ENCODE measurements around the gene TRAPPC14. TPM values are rescaled to one million over a fixed set of nuclear protein-coding genes. Genes with fewer than 3 reads are reported as not detected.

Gene TRAPPC14
- total RNA-seq, 2 donors from 2014 or later: 7.3 to 27.7 TPM

- Histone ChIP-seq H3K4me1 (no peaks in the 10 kb centered on the region), H3K36me3 (replicated peaks in 1 of 2; ENCODE audit: insufficient read depth in 1 of 2, low read depth in 2 of 2) (peaks cover 3 to 9% of the 10 kb centered on the region in 2 donors), H3K4me3 (no peak overlapping the region), H3K27ac (no peak overlapping the region), H3K27me3 (no peaks in the 10 kb centered on the region), H3K9me3 (no peaks in the 10 kb centered on the region)
- TF ChIP-seq CTCF (IDR thresholded peaks at IDR 0.05): no peak
- no peak for TF ChIP-seq POLR2A (IDR thresholded peaks at IDR 0.05)
- intact Hi-C loops (cut with DNase I): no loop called here
- DNase-seq (no peak), ATAC-seq (no peak)
- 80 to 90% methylated on average over 10 of the region's 13 CpGs for WGBS, 2 donors
Measured at GRCh38 chr7:100111914-100112313, 46.6 kb downstream of the TRAPPC14 start.

GRCh38 chr7:100111156-100111555 is 47.4 kb downstream of the TRAPPC14 start:
- H3K4me1 ChIP-seq: no peaks in the 10 kb centered on the region
- intact Hi-C loops (cut with DNase I): no loop called here
- no peaks in the 10 kb centered on the region for H3K27me3 ChIP-seq
- no peak overlapping the region for H3K27ac ChIP-seq
- no peak overlapping the region for H3K4me3 ChIP-seq
- no peak for DNase-seq
- peaks cover 3 to 10% of the 10 kb centered on the region in 2 donors for H3K36me3 ChIP-seq (replicated peaks in 1 of 2; ENCODE audit: insufficient read depth in 1 of 2, low read depth in 2 of 2)
- WGBS, 2 donors: 92 to 96% methylated on average over 7 of the region's 7 CpGs
- H3K9me3 ChIP-seq: no peaks in the 10 kb centered on the region
- ATAC-seq: no peak
- no peak for TF ChIP-seq POLR2A (IDR thresholded peaks at IDR 0.05)
- no peak for TF ChIP-seq CTCF (IDR thresholded peaks at IDR 0.05)

GRCh38 chr7:100109521-100110163 is 48.9 kb downstream of the TRAPPC14 start:
- Histone ChIP-seq H3K4me3 (no peak overlapping the region), H3K27ac (no peak overlapping the region), H3K36me3 (replicated peaks in 1 of 2; ENCODE audit: insufficient read depth in 1 of 2, low read depth in 2 of 2) (peaks cover 3 to 12% of the 10 kb centered on the region in 2 donors), H3K4me1 (no peaks in the 10 kb centered on the region), H3K27me3 (no peaks in the 10 kb centered on the region), H3K9me3 (no peaks in the 10 kb centered on the region)
- DNase-seq (no peak), ATAC-seq (no peak)
- TF ChIP-seq POLR2A (IDR thresholded peaks at IDR 0.05) (no peak), CTCF (IDR thresholded peaks at IDR 0.05) (no peak)
- intact Hi-C loops (cut with DNase I): no loop called here
- WGBS, 2 donors: 78 to 88% methylated on average over 12 of the region's 12 CpGs

GRCh38 chr7:100107890-100108289 is 50.6 kb downstream of the TRAPPC14 start:
- H3K36me3 ChIP-seq (replicated peaks in 1 of 2; ENCODE audit: insufficient read depth in 1 of 2, low read depth in 2 of 2): peaks cover 3 to 16% of the 10 kb centered on the region in 2 donors
- H3K4me1 ChIP-seq: no peaks in the 10 kb centered on the region
- H3K27me3 ChIP-seq: no peaks in the 10 kb centered on the region
- H3K27ac ChIP-seq: no peak overlapping the region
- TF ChIP-seq POLR2A (IDR thresholded peaks at IDR 0.05) (no peak), CTCF (IDR thresholded peaks at IDR 0.05) (no peak)
- no peak for DNase-seq
- WGBS, 2 donors: 78 to 81% methylated on average over 10 to 11 of the region's 11 CpGs
- no peaks in the 10 kb centered on the region for H3K9me3 ChIP-seq
- intact Hi-C loops (cut with DNase I): no loop called here
- no peak overlapping the region for H3K4me3 ChIP-seq
- ATAC-seq: no peak

- no peaks in the 10 kb centered on the region for H3K9me3 ChIP-seq
- H3K27ac ChIP-seq: no peak overlapping the region
- ATAC-seq: no peak
- intact Hi-C loops (cut with DNase I): no loop called here
- peaks cover 6% of the 10 kb centered on the region for H3K4me1 ChIP-seq
- H3K4me3 ChIP-seq: no peak overlapping the region
- WGBS, 2 donors: 85 to 89% methylated on average over 20 to 23 of the region's 25 CpGs
- no peak for DNase-seq
- H3K27me3 ChIP-seq: no peaks in the 10 kb centered on the region
- peaks cover 3 to 14% of the 10 kb centered on the region in 2 donors for H3K36me3 ChIP-seq (replicated peaks in 1 of 2; ENCODE audit: insufficient read depth in 1 of 2, low read depth in 2 of 2)
- TF ChIP-seq CTCF (IDR thresholded peaks at IDR 0.05): no peak
- no peak for TF ChIP-seq POLR2A (IDR thresholded peaks at IDR 0.05)
Measured at GRCh38 chr7:100107125-100107737, 51.3 kb downstream of the TRAPPC14 start.
